Measurements from ENCODE around the gene NRXN3.

Gene NRXN3

GRCh38 chr14:79451601-79452000, 1281.4 kb downstream of the NRXN3 start:
- no peak for DNase-seq (ENCODE audit: low spot score)
- no peak for TF ChIP-seq CTCF (IDR thresholded peaks at IDR 0.05; ENCODE audit: extremely low read depth, missing control alignments)

GRCh38 chr14:79453276-79453675, 1283.1 kb downstream of the NRXN3 start:
- no peak for TF ChIP-seq CTCF (IDR thresholded peaks at IDR 0.05; ENCODE audit: extremely low read depth, missing control alignments)
- DNase-seq (ENCODE audit: low spot score), result no peak

GRCh38 chr14:79464468-79464867, 1294.3 kb downstream of the NRXN3 start:
- DNase-seq (ENCODE audit: low spot score), result no peak
- TF ChIP-seq CTCF (IDR thresholded peaks at IDR 0.05; ENCODE audit: extremely low read depth, missing control alignments), result no peak

- TF ChIP-seq CTCF (IDR thresholded peaks at IDR 0.05; ENCODE audit: extremely low read depth, missing control alignments), result no peak
- DNase-seq (ENCODE audit: low spot score), result no peak
Observed at GRCh38 chr14:79465651-79466050, 1295.5 kb downstream of the NRXN3 start.

GRCh38 chr14:79466938-79467527, 1296.9 kb downstream of the NRXN3 start:
- no peak for TF ChIP-seq CTCF (IDR thresholded peaks at IDR 0.05; ENCODE audit: extremely low read depth, missing control alignments)
- no peak for DNase-seq (ENCODE audit: low spot score)

GRCh38 chr14:79467835-79468234, 1297.7 kb downstream of the NRXN3 start:
- DNase-seq (ENCODE audit: low spot score), result no peak
- TF ChIP-seq CTCF (IDR thresholded peaks at IDR 0.05; ENCODE audit: extremely low read depth, missing control alignments), result no peak

GRCh38 chr14:79468486-79468885, 1298.3 kb downstream of the NRXN3 start:
- no peak for TF ChIP-seq CTCF (IDR thresholded peaks at IDR 0.05; ENCODE audit: extremely low read depth, missing control alignments)
- no peak for DNase-seq (ENCODE audit: low spot score)

All from GM20000 (cell line).